Right lobe of liver (tissue), 4 donors: ENCODE measurements around the gene CDKN2B.

Experiments
- CTCF ChIP-seq, 4 donors: fragments of 200-600 bp in 3 of 4; fragments of 450-650 bp in 1 of 4; IDR thresholded peaks; one replicate each; pipeline versions ENCODE4 v1.5.1 to v1.8.0; 2016 to 2022; ENCODE audit warnings: antibody characterized with exemption in 4 of 4, mild to moderate bottlenecking in 2 of 4
- POLR2A ChIP-seq: fragments of 450-650 bp; IDR thresholded peaks from one replicate; pipeline ENCODE4 v1.6.1; 2017; ENCODE audit warnings: antibody characterized with exemption, mild to moderate bottlenecking
- donor health status: DM: no; HTN: no; CAD: no.
- donor health status: DM: no; HTN: no; CAD: no.
- donor health status: DM: no; HTN: yes; CAD: no.

GRCh38 chr9:22029231-22029630, 20.1 kb upstream of the CDKN2B start:
- TF ChIP-seq CTCF (IDR thresholded peaks at IDR 0.05), result no peak
- TF ChIP-seq POLR2A, result no peak
